ENCODE data around the gene KIF1A. TPM values are rescaled to one million over a fixed set of nuclear protein-coding genes. Genes with fewer than 3 reads are reported as not detected.

The KIF1A gene
- total RNA-seq, 1 experiment from 2014 or later = not detected

DNA sequence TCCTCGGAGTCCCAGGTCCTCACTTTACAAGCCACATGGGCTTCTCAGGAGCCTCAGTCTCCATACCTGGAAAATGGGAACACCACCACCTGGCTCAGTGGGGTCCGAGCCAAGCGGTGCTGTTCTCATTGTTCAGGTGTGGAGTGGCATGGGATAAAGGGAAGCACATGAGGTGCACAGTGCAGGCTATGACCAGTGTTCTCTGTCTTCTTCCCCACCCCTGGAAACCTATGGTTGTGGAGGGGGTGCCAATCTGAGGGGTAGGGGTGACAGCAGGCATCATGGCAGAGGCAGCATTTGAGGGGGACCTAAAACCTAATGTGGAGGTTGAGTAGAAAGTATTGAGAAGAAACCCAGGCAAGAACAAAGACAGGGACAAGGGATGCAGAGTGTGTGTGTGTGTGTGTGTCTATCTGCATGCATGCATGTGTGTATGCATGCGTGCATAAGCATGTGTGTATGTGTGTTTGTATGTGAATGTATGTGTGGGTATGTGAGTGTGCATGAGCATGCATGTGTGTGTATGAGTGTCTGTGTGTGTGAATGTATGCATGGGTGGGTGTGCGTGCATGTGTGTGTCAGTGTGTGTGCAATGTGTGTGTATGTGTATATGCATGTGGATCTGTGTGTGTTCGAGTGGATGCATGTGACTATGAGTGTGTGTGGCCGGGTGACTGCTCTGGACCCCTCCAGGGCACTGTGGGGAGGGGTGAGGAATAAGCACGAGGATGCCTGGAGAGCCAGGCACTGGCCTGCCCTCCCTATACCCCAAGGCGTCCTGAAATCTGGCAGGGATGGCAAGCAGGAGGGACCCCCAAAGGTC is 4.0 kb downstream of the KIF1A start:
- H3K27me3 ChIP-seq (ENCODE audit: low read length) = peaks cover 9% of the 10 kb centered on the region
- H3K4me3 ChIP-seq (ENCODE audit: low read length) = no peak overlapping the region
- H3K9ac ChIP-seq (ENCODE audit: low read length) = no peak overlapping the region
- DNase-seq = no peak
- no peaks in the 10 kb centered on the region for H3F3A ChIP-seq (ENCODE audit: low read length, unreplicated experiment)
- POLR2A ChIA-PET (ENCODE audit: unreplicated experiment) = no interaction called here
- no peaks in the 10 kb centered on the region for H3K9me2 ChIP-seq (replicated peaks; ENCODE audit: low read length)
- CTCF ChIA-PET = no interaction called here
- TF ChIP-seq EZH2 (IDR thresholded peaks at IDR 0.05; ENCODE audit: low read length, unreplicated experiment) (no peak), EZH2phosphoT487 (IDR thresholded peaks at IDR 0.05; ENCODE audit: borderline replicate concordance, low read length) (no peak), CTCF (conservative IDR thresholded peaks at IDR 0.05; ENCODE audit: low read depth, low read length) (no peak)
- H4K20me1 ChIP-seq (ENCODE audit: low read length) = no peaks in the 10 kb centered on the region
- no peak for ATAC-seq
- no peak overlapping the region for H2AFZ ChIP-seq (ENCODE audit: low read length)
- H3K27ac ChIP-seq (ENCODE audit: low read length) = no peak overlapping the region
- H3K79me2 ChIP-seq (ENCODE audit: low read length) = no peaks in the 10 kb centered on the region
- no peaks in the 10 kb centered on the region for H3K36me3 ChIP-seq (ENCODE audit: low read depth, low read length)
- BruUV-seq (replicated peaks) = no TSS peak
- H3K4me2 ChIP-seq (ENCODE audit: low read length) = no peak overlapping the region
- intact Hi-C loops (cut with micrococcal nuclease) = no loop called here
- no peaks in the 10 kb centered on the region for H3K9me3 ChIP-seq (ENCODE audit: low read length)
- H3K4me1 ChIP-seq (ENCODE audit: insufficient read depth, low read length) = no peaks in the 10 kb centered on the region

DNA sequence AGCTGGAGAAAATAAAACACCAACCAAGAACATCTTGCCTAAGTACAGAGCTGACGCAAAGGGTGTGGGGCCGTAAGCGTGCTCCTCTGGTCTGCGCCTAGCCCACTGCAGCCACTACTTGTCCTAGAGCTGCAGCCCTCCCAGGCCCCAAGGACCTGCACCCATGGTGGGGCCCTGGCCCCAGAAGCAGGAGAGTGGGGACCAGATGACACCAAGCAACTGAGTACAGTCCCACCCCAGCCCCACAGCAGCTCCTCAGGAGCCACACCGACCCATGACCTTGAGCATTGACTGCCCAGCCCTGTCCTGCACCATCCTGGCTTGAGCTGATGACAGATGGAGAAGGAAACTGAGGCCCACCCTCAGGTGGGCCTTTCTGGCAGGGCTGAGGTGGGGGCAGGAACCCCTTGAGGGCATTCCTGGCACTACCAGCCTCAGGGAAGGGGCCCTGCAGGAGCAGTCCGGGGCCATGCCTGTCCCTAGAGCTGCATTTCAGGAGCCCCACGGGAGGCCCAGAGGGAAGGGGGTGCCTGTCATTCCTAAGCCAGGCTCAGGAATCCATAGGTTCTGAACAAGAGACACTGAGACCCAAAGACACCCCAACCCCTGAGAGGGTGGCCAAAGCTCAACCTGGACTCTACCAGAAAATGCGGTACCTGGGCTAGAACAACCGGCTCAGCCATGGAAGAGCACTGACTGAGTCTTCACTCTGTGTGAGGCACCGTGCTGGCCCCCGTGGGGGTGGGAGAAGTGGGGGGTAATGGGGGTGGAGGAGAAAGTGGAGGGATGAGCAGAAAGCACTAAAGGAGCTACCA is 4.9 kb downstream of the KIF1A start:
- H3K27me3 ChIP-seq (ENCODE audit: low read length) = peaks cover 5% of the 10 kb centered on the region
- H2AFZ ChIP-seq (ENCODE audit: low read length) = no peak overlapping the region
- no TSS peak for BruUV-seq (replicated peaks)
- H3K9me3 ChIP-seq (ENCODE audit: low read length) = no peaks in the 10 kb centered on the region
- H3K79me2 ChIP-seq (ENCODE audit: low read length) = no peaks in the 10 kb centered on the region
- DNase-seq (no peak), ATAC-seq (no peak)
- no peak overlapping the region for H3K4me2 ChIP-seq (ENCODE audit: low read length)
- H3K9ac ChIP-seq (ENCODE audit: low read length) = no peak overlapping the region
- TF ChIP-seq EZH2phosphoT487 (IDR thresholded peaks at IDR 0.05; ENCODE audit: borderline replicate concordance, low read length) (no peak), CTCF (conservative IDR thresholded peaks at IDR 0.05; ENCODE audit: low read depth, low read length) (no peak), EZH2 (IDR thresholded peaks at IDR 0.05; ENCODE audit: low read length, unreplicated experiment) (no peak)
- no peaks in the 10 kb centered on the region for H3K9me2 ChIP-seq (replicated peaks; ENCODE audit: low read length)
- ChIA-PET CTCF (no interaction called here), POLR2A (ENCODE audit: unreplicated experiment) (no interaction called here)
- H3K36me3 ChIP-seq (ENCODE audit: low read depth, low read length) = no peaks in the 10 kb centered on the region
- H3K4me3 ChIP-seq (ENCODE audit: low read length) = no peak overlapping the region
- H4K20me1 ChIP-seq (ENCODE audit: low read length) = no peaks in the 10 kb centered on the region
- intact Hi-C loops (cut with micrococcal nuclease) = no loop called here
- no peaks in the 10 kb centered on the region for H3K4me1 ChIP-seq (ENCODE audit: insufficient read depth, low read length)
- no peaks in the 10 kb centered on the region for H3F3A ChIP-seq (ENCODE audit: low read length, unreplicated experiment)
- no peak overlapping the region for H3K27ac ChIP-seq (ENCODE audit: low read length)
